GM18511 (cell line): ENCODE measurements around the gene GPC1.

ENCODE experiments used
- ATAC-seq: cut with Tn5 transposase; IDR thresholded peaks from one replicate; pipeline ENCODE4 v1.9.1; 2021; ENCODE audit warnings: mild to moderate bottlenecking, moderate library complexity; ENCODE audit not compliant: unreplicated experiment

The GPC1 gene

GRCh38 chr2:240397542-240397916, 37.9 kb upstream of the GPC1 start:
- no peak for ATAC-seq

- ATAC-seq: no peak
Observed at GRCh38 chr2:240397924-240398645, 37.4 kb upstream of the GPC1 start.

- ATAC-seq: no peak
Observed at GRCh38 chr2:240398661-240399267, 36.7 kb upstream of the GPC1 start.

- ATAC-seq: no peak
Observed at GRCh38 chr2:240399419-240400324, 35.8 kb upstream of the GPC1 start.

GRCh38 chr2:240400371-240401161, 34.9 kb upstream of the GPC1 start:
- no peak for ATAC-seq

GRCh38 chr2:240401308-240401707, 34.2 kb upstream of the GPC1 start:
- ATAC-seq: no peak

GRCh38 chr2:240401781-240402551, 33.5 kb upstream of the GPC1 start:
- ATAC-seq: no peak

- no peak for ATAC-seq
Observed at GRCh38 chr2:240402566-240403272, 32.7 kb upstream of the GPC1 start.

- no peak for ATAC-seq
Observed at GRCh38 chr2:240403396-240404104, 31.9 kb upstream of the GPC1 start.

GRCh38 chr2:240404174-240404852, 31.1 kb upstream of the GPC1 start:
- ATAC-seq: no peak

- no peak for ATAC-seq
Observed at GRCh38 chr2:240405133-240405532, 30.3 kb upstream of the GPC1 start.

- ATAC-seq: no peak
Observed at GRCh38 chr2:240405684-240406313, 29.7 kb upstream of the GPC1 start.

GRCh38 chr2:240407090-240407489, 28.4 kb upstream of the GPC1 start:
- ATAC-seq: no peak

GRCh38 chr2:240410004-240410403, 25.5 kb upstream of the GPC1 start:
- ATAC-seq: no peak

GRCh38 chr2:240410808-240411207, 24.7 kb upstream of the GPC1 start:
- ATAC-seq: no peak

- no peak for ATAC-seq
Observed at GRCh38 chr2:240411261-240412160, 24.0 kb upstream of the GPC1 start.
